GM12878 (cell line): ENCODE results near the gene NR2F1. TPM values are rescaled to one million over a fixed set of nuclear protein-coding genes. Genes with fewer than 3 reads are reported as not detected.

Source experiments
- CHD1 ChIP-seq: IDR thresholded peaks from 2 replicates; pipeline ENCODE4 v1.6.1; 2012; ENCODE audit warnings: low read depth, low read length, improper control_type of control experiment
- CREB1 ChIP-seq: IDR thresholded peaks from 2 replicates; pipeline ENCODE4 v1.6.1; 2012; ENCODE audit warnings: low read depth, mild to moderate bottlenecking, inconsistent platforms
- ETV6 ChIP-seq, 2 experiments: fragments of 450-650 bp in 1 of 2; IDR thresholded peaks in 1 of 2; conservative IDR thresholded peaks in 1 of 2; 2 replicates each; pipeline ENCODE4 v1.6.1; 2014; ENCODE audit warnings: antibody characterized with exemption in 1 of 2, borderline replicate concordance in 1 of 2, low read depth in 1 of 2, mild to moderate bottlenecking in 1 of 2, moderate library complexity in 1 of 2
- IRF5 ChIP-seq: fragments of 450-650 bp; IDR thresholded peaks from 2 replicates; pipeline ENCODE4 v1.6.1; 2017; ENCODE audit warnings: borderline replicate concordance
- JUND ChIP-seq: IDR thresholded peaks from 2 replicates; pipeline ENCODE4 v1.6.1; 2012; ENCODE audit warnings: low read depth, mild to moderate bottlenecking, low read length, improper control_type of control experiment, moderate library complexity
- MLLT1 ChIP-seq: fragments of 450-650 bp; IDR thresholded peaks from 2 replicates; pipeline ENCODE4 v1.6.1; 2016; ENCODE audit warnings: mild to moderate bottlenecking
- MXI1 ChIP-seq: fragments of 150-350 bp; IDR thresholded peaks from 2 replicates; pipeline ENCODE4 v1.6.1; 2011; ENCODE audit warnings: low read depth, mild to moderate bottlenecking, inconsistent platforms, low read length, improper control_type of control experiment
- NR2C2 ChIP-seq: IDR thresholded peaks from 2 replicates; pipeline ENCODE4 v1.6.1; 2011; ENCODE audit warnings: borderline replicate concordance, low read depth; ENCODE audit not compliant: control insufficient read depth, insufficient read length
- PRDM15 ChIP-seq: fragments of 450-650 bp; formaldehyde crosslinking; IDR thresholded peaks from 2 replicates; pipeline ENCODE4 v1.4.0; 2020; ENCODE audit warnings: mild to moderate bottlenecking, moderate library complexity
- TBL1XR1 ChIP-seq: IDR thresholded peaks from 2 replicates; pipeline ENCODE4 v1.6.1; 2012; ENCODE audit warnings: low read depth, low read length, improper control_type of control experiment
- USF1 ChIP-seq: IDR thresholded peaks from 2 replicates; pipeline ENCODE4 v1.6.1; 2011; ENCODE audit warnings: borderline replicate concordance, low read depth, mild to moderate bottlenecking, moderate library complexity, mixed read lengths, low read length; ENCODE audit not compliant: insufficient read depth; ENCODE audit errors: extremely low read length
- YBX1 ChIP-seq: fragments of 450-650 bp; IDR thresholded peaks from 2 replicates; pipeline ENCODE4 v1.6.1; 2016; ENCODE audit warnings: antibody characterized with exemption
- ZBTB4 ChIP-seq: fragments of 450-650 bp; formaldehyde crosslinking; IDR thresholded peaks from 2 replicates; pipeline ENCODE4 v1.4.0; 2022; ENCODE audit warnings: mild to moderate bottlenecking, moderate library complexity
- ZSCAN29 ChIP-seq: fragments of 450-650 bp; IDR thresholded peaks from 2 replicates; pipeline ENCODE4 v1.6.1; 2017; ENCODE audit warnings: mild to moderate bottlenecking, moderate library complexity
- polyA plus RNA-seq, 11 experiments: library from polyadenylated mRNA; depleted of rRNA in 4 of 11; unstranded in 6 of 11; stranded (reverse) in 5 of 11; fragments of >200 nt; fragmentation: Nextera tagmentation in 4 of 11; fragmentation: Illumina TruSeq in 1 of 11; extraction: Ambion mirVana in 4 of 11; extraction: Trizol in 1 of 11; gene quantifications; 1 replicate in 1 of 11; 2 replicates in 10 of 11; pipeline versions ENCODE4 v1.2.1 to v1.2.3, GENCODE V29; 2011 to 2016; ENCODE audit warnings: inconsistent platforms in 2 of 11, missing spikeins in 2 of 11, low read depth in 1 of 11
- total RNA-seq, 4 experiments: library from RNA; depleted of rRNA in 3 of 4; stranded (reverse); fragments of >200 nt in 3 of 4; fragmentation: Illumina TruSeq in 1 of 4; extraction: Trizol in 1 of 4; gene quantifications; 2 replicates each; pipeline versions ENCODE4 v1.2.1 to v1.2.3, GENCODE V29; 2013 to 2021
- TF ChIP-seq, protein P1 (sequence below): IDR thresholded peaks from 2 replicates; pipeline ENCODE4 v1.6.1; 2011; ENCODE audit warnings: borderline replicate concordance, low read depth, mild to moderate bottlenecking, moderate library complexity, low read length; ENCODE audit not compliant: insufficient read depth, poor library complexity, severe bottlenecking

The NR2F1 gene
- total and polyA plus RNA-seq, 10 of the 15 experiments (the other 5 are each of a cell fraction or from before 2014, with no cell fraction given) = 0.04 to 0.79 (median 0.36) TPM; not detected in 7

DNA sequence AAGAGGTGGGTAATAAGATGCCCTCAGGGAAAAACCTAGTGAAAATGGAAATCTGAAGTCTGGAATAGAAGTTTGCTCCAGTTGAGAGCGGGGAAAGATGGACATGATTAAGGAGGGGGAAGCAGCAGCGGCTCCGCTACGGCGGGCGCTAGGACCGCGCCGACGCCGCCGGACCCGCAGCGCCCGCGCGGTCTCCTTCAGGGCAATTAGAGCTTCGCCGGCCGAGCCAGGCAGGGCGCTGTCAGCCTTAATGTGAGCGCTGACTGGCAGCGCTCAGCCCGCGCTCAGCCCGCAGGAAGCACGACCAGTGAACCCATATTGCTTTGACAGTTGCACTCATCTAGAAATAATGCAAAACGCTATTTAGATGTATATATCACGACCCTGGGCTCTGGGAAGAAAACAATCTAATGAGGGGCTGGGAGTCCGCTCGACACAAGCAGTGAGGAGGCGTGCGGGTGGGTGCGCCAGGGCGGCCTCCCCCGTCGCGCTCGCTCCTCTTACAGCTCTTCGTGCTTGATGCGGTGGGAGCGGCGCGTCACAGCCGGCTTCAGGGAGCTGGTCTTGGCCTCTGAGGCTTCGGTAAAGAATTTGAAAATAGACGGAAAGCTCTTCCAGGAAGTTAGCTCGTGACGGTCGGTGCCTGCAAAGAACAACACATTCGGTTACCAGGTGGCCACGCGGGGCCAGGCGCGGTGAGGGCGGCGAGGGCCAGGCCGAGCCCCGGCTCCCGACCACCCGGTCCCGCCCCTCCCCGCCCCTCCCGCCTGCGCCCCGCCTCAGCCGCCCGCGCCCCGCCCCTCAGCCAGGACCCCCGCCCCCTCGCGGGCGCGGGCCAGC lies 37.7 kb downstream of the NR2F1 start (continued):
- TF ChIP-seq ZSCAN29 (no peak), USF1 (no peak), NR2C2 (no peak), TBL1XR1 (no peak), CREB1 (no peak), YBX1 (no peak), MXI1 (no peak), ZBTB4 (CRISPR knock-in tag) (no peak), CHD1 (no peak), IRF5 (no peak), ETV6 (conservative IDR thresholded peaks at IDR 0.05 in 1 of 2, IDR thresholded peaks at IDR 0.05 in 1 of 2; ENCODE audit: borderline replicate concordance in 1 of 2, low read depth in 1 of 2) (no peak), JUND (no peak), MLLT1 (peak; percentile 21; the same call in 1 of the 2 replicates), PRDM15 (no peak)
- TF ChIP-seq, protein P1, sequence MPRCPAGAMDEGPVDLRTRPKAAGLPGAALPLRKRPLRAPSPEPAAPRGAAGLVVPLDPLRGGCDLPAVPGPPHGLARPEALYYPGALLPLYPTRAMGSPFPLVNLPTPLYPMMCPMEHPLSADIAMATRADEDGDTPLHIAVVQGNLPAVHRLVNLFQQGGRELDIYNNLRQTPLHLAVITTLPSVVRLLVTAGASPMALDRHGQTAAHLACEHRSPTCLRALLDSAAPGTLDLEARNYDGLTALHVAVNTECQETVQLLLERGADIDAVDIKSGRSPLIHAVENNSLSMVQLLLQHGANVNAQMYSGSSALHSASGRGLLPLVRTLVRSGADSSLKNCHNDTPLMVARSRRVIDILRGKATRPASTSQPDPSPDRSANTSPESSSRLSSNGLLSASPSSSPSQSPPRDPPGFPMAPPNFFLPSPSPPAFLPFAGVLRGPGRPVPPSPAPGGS = no peak
